GM12878 (cell line): ENCODE results near the gene HMGB3. TPM values are rescaled to one million over a fixed set of nuclear protein-coding genes. Genes with fewer than 3 reads are reported as not detected.

Source experiments
- ATAC-seq: fragments of 200-7000 bp; cut with Tn5 transposase; 3 replicates; pipeline ENCODE4 v1.9.1; 2020; ENCODE audit warnings: mild to moderate bottlenecking, moderate library complexity
- BruUV-seq: library from RNA; stranded (reverse); fragments of 400-500 nt; replicated peaks from 2 replicates; lab custom pipeline; 2021; lab: Mats Ljungman, UMichigan
- CTCF ChIA-PET: fragments of 300-600 bp; sonication (Branson Sonifier 250); formaldehyde crosslinking; extraction: SDS; loops from one replicate; lab custom pipeline; 2021; ENCODE audit warnings: inconsistent platforms; lab: Yijun Ruan, JAX
- POLR2A ChIA-PET: fragments of 350-600 bp; formaldehyde crosslinking; extraction: SDS; loops from one replicate; lab custom pipeline; 2021; ENCODE audit warnings: inconsistent platforms; lab: Charles Lee
- RAD21 ChIA-PET: fragments of 300-600 bp; sonication (Branson Sonifier 250); formaldehyde crosslinking; loops from one replicate; lab custom pipeline; 2023; ENCODE audit warnings: antibody characterized with exemption; ENCODE audit not compliant: unreplicated experiment; lab: Charles Lee
- SMC1A ChIA-PET: fragments of 300-600 bp; sonication (Branson Sonifier 250); formaldehyde crosslinking; loops from one replicate; lab custom pipeline; 2023; ENCODE audit not compliant: unreplicated experiment, uncharacterized antibody; lab: Charles Lee
- DNase-seq: peaks from one replicate; pipeline ENCODE4 v3.0.0-alpha.2; 2011; ENCODE audit warnings: low read depth, low spot score
- FAIRE-seq: peaks from 3 replicates; lab custom pipeline; 2011; peaks lifted over from hg19 to GRCh38; lab: Jason Lieb, UNC
- H2AFZ ChIP-seq: 2 replicates; pipeline ENCODE4 v1.6.0; 2011; ENCODE audit warnings: low read depth, low read length, control low read depth; ENCODE audit not compliant: control insufficient read depth
- H3K27ac ChIP-seq: 2 replicates; pipeline ENCODE4 v1.5.1; 2011; ENCODE audit warnings: control low read depth; ENCODE audit not compliant: control insufficient read depth, insufficient read depth
- H3K27me3 ChIP-seq, 2 experiments: replicated peaks in 1 of 2; 2 replicates each; pipeline versions ENCODE4 v1.6.0 to v1.6.1; 2011; ENCODE audit warnings: low read length in 1 of 2; ENCODE audit not compliant: control insufficient read depth in 2 of 2, insufficient read depth in 2 of 2
- H3K36me3 ChIP-seq, 2 experiments: 2 replicates each; pipeline ENCODE4 v1.5.1; 2011; ENCODE audit warnings: low read length in 1 of 2; ENCODE audit not compliant: control insufficient read depth in 2 of 2, insufficient read depth in 2 of 2
- H3K4me1 ChIP-seq: 2 replicates; pipeline ENCODE4 v1.6.1; 2011; ENCODE audit warnings: mild to moderate bottlenecking, low read length, moderate library complexity, mixed read lengths; ENCODE audit not compliant: control insufficient read depth, insufficient read depth
- H3K4me2 ChIP-seq: 2 replicates; pipeline ENCODE4 v1.6.0; 2011; ENCODE audit warnings: control low read depth; ENCODE audit not compliant: control insufficient read depth, insufficient read depth
- H3K4me3 ChIP-seq: fragments of 200-600 bp; sonication (generic); 2 replicates; pipeline ENCODE4 v1.5.1; 2016
- H3K79me2 ChIP-seq: 2 replicates; pipeline ENCODE4 v1.6.0; 2011; ENCODE audit warnings: low read length; ENCODE audit not compliant: control insufficient read depth, insufficient read depth
- H3K9ac ChIP-seq: 2 replicates; pipeline ENCODE4 v1.8.0; 2011; ENCODE audit warnings: low read length, control low read depth, mixed read lengths; ENCODE audit not compliant: control insufficient read depth, insufficient read depth
- H3K9me3 ChIP-seq: replicated peaks from 3 replicates; pipeline ENCODE4 v1.5.1; 2011; ENCODE audit warnings: mild to moderate bottlenecking, low read length; ENCODE audit not compliant: control insufficient read depth, insufficient read depth
- H4K20me1 ChIP-seq: 2 replicates; pipeline ENCODE4 v1.6.0; 2011; ENCODE audit not compliant: control insufficient read depth, insufficient read depth
- CEBPB ChIP-seq, 2 experiments: fragments of 150-350 bp in 1 of 2; IDR thresholded peaks; 2 replicates each; pipeline ENCODE4 v1.6.1; 2012 to 2014; ENCODE audit warnings: low read depth in 2 of 2, low read length in 2 of 2, borderline replicate concordance in 1 of 2, inconsistent platforms in 1 of 2
- DPF2 ChIP-seq: fragments of 450-650 bp; IDR thresholded peaks from 2 replicates; pipeline ENCODE4 v1.6.1; 2017; ENCODE audit warnings: mild to moderate bottlenecking
- EGR1 ChIP-seq, 2 experiments: IDR thresholded peaks; 1 replicate in 1 of 2; 2 replicates in 1 of 2; pipeline ENCODE4 v1.6.1; 2011 to 2012; ENCODE audit warnings: low read depth in 2 of 2, low read length in 2 of 2, borderline replicate concordance in 1 of 2, mild to moderate bottlenecking in 1 of 2, moderate library complexity in 1 of 2
- GATAD2B ChIP-seq: fragments of 450-650 bp; conservative IDR thresholded peaks from 2 replicates; pipeline ENCODE4 v1.6.1; 2017; ENCODE audit warnings: low read depth, mild to moderate bottlenecking, moderate library complexity
- IRF4 ChIP-seq: IDR thresholded peaks from 2 replicates; pipeline ENCODE4 v1.6.1; 2011; ENCODE audit warnings: low read depth, low read length
- KLF5 ChIP-seq: fragments of 450-650 bp; IDR thresholded peaks from 2 replicates; pipeline ENCODE4 v1.6.1; 2014; ENCODE audit warnings: mild to moderate bottlenecking; ENCODE audit not compliant: partially characterized antibody
- RBBP5 ChIP-seq: fragments of 200-600 bp; sonication (generic); conservative IDR thresholded peaks from 2 replicates; pipeline ENCODE4 v1.6.1; 2016
- SMARCA5 ChIP-seq: fragments of 450-650 bp; IDR thresholded peaks from 2 replicates; pipeline ENCODE4 v1.6.1; 2017; ENCODE audit warnings: mild to moderate bottlenecking
- STAT1 ChIP-seq: fragments of 450-650 bp; conservative IDR thresholded peaks from 2 replicates; pipeline ENCODE4 v1.6.1; 2014; ENCODE audit warnings: antibody characterized with exemption, mild to moderate bottlenecking
- TAF1 ChIP-seq: IDR thresholded peaks from 2 replicates; pipeline ENCODE4 v1.6.1; 2011; ENCODE audit warnings: mild to moderate bottlenecking, low read depth, low read length, borderline replicate concordance
- TCF12 ChIP-seq: IDR thresholded peaks from 2 replicates; pipeline ENCODE4 v1.6.1; 2011; ENCODE audit warnings: low read depth, mild to moderate bottlenecking, low read length
- WGBS: methylation state at CpG from one replicate; pipeline ENCODE4 v1.1.6; 2016; ENCODE audit warnings: low lambda C conversion rate; ENCODE audit not compliant: insufficient replicate concordance, insufficient coverage; ENCODE audit errors: missing lambda C conversion rate; 5-methylcytosine and 5-hydroxymethylcytosine counted together
- in situ Hi-C: fragments of 300-500 bp; cut with MboI; formaldehyde crosslinking; loops from 9 replicates; pipeline ENCODE4 v1.14.3; 2018; ENCODE audit warnings: mixed read lengths
- intact Hi-C: fragments of 100-400 bp; cut with micrococcal nuclease; formaldehyde crosslinking; loops from one replicate; pipeline ENCODE4 v1.14.2; 2022; ENCODE audit not compliant: unreplicated experiment
- polyA plus RNA-seq, 11 experiments: library from polyadenylated mRNA; depleted of rRNA in 4 of 11; unstranded in 6 of 11; stranded (reverse) in 5 of 11; fragments of >200 nt; fragmentation: Nextera tagmentation in 4 of 11; fragmentation: Illumina TruSeq in 1 of 11; extraction: Ambion mirVana in 4 of 11; extraction: Trizol in 1 of 11; gene quantifications; 1 replicate in 1 of 11; 2 replicates in 10 of 11; pipeline versions ENCODE4 v1.2.1 to v1.2.3, GENCODE V29; 2011 to 2016; ENCODE audit warnings: inconsistent platforms in 2 of 11, missing spikeins in 2 of 11, low read depth in 1 of 11
- total RNA-seq, 4 experiments: library from RNA; depleted of rRNA in 3 of 4; stranded (reverse); fragments of >200 nt in 3 of 4; fragmentation: Illumina TruSeq in 1 of 4; extraction: Trizol in 1 of 4; gene quantifications; 2 replicates each; pipeline versions ENCODE4 v1.2.1 to v1.2.3, GENCODE V29; 2013 to 2021
- TF ChIP-seq, protein P1 (sequence below): fragments of 450-650 bp; IDR thresholded peaks from 2 replicates; pipeline ENCODE4 v1.6.1; 2017; ENCODE audit warnings: mild to moderate bottlenecking, moderate library complexity
- TF ChIP-seq, protein P2 (sequence below): IDR thresholded peaks from 2 replicates; pipeline ENCODE4 v1.6.1; 2012; ENCODE audit warnings: low read length, inconsistent platforms
- TF ChIP-seq, protein P3 (sequence below): fragments of 450-650 bp; IDR thresholded peaks from 2 replicates; pipeline ENCODE4 v1.6.1; 2017; ENCODE audit warnings: mild to moderate bottlenecking, moderate library complexity
- TF ChIP-seq, protein P4 (sequence below): IDR thresholded peaks from 2 replicates; pipeline ENCODE4 v1.6.1; 2012; ENCODE audit warnings: low read depth, low read length, improper control_type of control experiment

HMGB3 gene
- total and polyA plus RNA-seq, 10 of the 15 experiments (the other 5 are each of a cell fraction or from before 2014, with no cell fraction given), result 19.1 to 167 (median 109) TPM

DNA sequence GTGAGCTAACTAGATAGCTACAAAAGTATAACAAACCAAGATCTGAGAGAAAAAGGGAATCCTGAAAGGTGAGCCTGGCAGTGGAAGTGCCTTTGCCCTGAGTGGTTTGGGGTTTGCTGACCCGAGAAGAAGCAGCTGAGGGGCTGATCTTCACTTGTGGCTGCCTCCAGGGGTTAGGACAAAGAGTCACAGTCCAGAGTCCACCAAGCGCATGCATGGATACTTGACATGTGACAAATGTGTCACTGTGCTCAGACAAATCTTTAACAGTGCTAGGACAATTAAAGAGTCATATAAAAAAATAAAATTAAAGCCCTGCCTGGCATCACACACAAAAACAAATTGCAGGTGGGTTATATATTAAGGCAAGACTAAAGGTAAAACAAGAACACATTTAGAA lies 26.4 kb downstream of the HMGB3 start:
- no peak for ATAC-seq
- RAD21 ChIA-PET, result no interaction called here
- FAIRE-seq, result no peak
- POLR2A ChIA-PET, result no interaction called here
- no peaks in the 10 kb centered on the region; the same call in 2 of the 3 replicates for H3K9me3 ChIP-seq
- no peaks in the 10 kb centered on the region for H3K36me3 ChIP-seq
- no peaks in the 10 kb centered on the region for H3K79me2 ChIP-seq
- H3K4me3 ChIP-seq, result no peak overlapping the region
- no peak overlapping the region for H3K9ac ChIP-seq
- no peaks in the 10 kb centered on the region for H3K27me3 ChIP-seq
- intact Hi-C loops (no loop called here), in situ Hi-C loops (no loop called here)
- 50% methylated on average over 2 of the region's 2 CpGs for WGBS
- CTCF ChIA-PET, result no interaction called here
- no peak overlapping the region for H2AFZ ChIP-seq
- H4K20me1 ChIP-seq, result no peaks in the 10 kb centered on the region
- H3K4me2 ChIP-seq, result no peak overlapping the region
- no peaks in the 10 kb centered on the region for H3K4me1 ChIP-seq
- SMC1A ChIA-PET, result no interaction called here
- no peak for DNase-seq
- BruUV-seq, result no TSS peak
- no peak overlapping the region for H3K27ac ChIP-seq
- TF ChIP-seq, protein P1, sequence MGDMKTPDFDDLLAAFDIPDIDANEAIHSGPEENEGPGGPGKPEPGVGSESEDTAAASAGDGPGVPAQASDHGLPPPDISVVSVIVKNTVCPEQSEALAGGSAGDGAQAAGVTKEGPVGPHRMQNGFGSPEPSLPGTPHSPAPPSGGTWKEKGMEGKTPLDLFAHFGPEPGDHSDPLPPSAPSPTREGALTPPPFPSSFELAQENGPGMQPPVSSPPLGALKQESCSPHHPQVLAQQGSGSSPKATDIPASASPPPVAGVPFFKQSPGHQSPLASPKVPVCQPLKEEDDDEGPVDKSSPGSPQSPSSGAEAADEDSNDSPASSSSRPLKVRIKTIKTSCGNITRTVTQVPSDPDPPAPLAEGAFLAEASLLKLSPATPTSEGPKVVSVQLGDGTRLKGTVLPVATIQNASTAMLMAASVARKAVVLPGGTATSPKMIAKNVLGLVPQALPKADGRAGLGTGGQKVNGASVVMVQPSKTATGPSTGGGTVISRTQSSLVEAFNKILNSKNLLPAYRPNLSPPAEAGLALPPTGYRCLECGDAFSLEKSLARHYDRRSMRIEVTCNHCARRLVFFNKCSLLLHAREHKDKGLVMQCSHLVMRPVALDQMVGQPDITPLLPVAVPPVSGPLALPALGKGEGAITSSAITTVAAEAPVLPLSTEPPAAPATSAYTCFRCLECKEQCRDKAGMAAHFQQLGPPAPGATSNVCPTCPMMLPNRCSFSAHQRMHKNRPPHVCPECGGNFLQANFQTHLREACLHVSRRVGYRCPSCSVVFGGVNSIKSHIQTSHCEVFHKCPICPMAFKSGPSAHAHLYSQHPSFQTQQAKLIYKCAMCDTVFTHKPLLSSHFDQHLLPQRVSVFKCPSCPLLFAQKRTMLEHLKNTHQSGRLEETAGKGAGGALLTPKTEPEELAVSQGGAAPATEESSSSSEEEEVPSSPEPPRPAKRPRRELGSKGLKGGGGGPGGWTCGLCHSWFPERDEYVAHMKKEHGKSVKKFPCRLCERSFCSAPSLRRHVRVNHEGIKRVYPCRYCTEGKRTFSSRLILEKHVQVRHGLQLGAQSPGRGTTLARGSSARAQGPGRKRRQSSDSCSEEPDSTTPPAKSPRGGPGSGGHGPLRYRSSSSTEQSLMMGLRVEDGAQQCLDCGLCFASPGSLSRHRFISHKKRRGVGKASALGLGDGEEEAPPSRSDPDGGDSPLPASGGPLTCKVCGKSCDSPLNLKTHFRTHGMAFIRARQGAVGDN, result no peak
- TF ChIP-seq, protein P2, sequence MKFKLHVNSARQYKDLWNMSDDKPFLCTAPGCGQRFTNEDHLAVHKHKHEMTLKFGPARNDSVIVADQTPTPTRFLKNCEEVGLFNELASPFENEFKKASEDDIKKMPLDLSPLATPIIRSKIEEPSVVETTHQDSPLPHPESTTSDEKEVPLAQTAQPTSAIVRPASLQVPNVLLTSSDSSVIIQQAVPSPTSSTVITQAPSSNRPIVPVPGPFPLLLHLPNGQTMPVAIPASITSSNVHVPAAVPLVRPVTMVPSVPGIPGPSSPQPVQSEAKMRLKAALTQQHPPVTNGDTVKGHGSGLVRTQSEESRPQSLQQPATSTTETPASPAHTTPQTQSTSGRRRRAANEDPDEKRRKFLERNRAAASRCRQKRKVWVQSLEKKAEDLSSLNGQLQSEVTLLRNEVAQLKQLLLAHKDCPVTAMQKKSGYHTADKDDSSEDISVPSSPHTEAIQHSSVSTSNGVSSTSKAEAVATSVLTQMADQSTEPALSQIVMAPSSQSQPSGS, result no peak
- TF ChIP-seq, protein P3, sequence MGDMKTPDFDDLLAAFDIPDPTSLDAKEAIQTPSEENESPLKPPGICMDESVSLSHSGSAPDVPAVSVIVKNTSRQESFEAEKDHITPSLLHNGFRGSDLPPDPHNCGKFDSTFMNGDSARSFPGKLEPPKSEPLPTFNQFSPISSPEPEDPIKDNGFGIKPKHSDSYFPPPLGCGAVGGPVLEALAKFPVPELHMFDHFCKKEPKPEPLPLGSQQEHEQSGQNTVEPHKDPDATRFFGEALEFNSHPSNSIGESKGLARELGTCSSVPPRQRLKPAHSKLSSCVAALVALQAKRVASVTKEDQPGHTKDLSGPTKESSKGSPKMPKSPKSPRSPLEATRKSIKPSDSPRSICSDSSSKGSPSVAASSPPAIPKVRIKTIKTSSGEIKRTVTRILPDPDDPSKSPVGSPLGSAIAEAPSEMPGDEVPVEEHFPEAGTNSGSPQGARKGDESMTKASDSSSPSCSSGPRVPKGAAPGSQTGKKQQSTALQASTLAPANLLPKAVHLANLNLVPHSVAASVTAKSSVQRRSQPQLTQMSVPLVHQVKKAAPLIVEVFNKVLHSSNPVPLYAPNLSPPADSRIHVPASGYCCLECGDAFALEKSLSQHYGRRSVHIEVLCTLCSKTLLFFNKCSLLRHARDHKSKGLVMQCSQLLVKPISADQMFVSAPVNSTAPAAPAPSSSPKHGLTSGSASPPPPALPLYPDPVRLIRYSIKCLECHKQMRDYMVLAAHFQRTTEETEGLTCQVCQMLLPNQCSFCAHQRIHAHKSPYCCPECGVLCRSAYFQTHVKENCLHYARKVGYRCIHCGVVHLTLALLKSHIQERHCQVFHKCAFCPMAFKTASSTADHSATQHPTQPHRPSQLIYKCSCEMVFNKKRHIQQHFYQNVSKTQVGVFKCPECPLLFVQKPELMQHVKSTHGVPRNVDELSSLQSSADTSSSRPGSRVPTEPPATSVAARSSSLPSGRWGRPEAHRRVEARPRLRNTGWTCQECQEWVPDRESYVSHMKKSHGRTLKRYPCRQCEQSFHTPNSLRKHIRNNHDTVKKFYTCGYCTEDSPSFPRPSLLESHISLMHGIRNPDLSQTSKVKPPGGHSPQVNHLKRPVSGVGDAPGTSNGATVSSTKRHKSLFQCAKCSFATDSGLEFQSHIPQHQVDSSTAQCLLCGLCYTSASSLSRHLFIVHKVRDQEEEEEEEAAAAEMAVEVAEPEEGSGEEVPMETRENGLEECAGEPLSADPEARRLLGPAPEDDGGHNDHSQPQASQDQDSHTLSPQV, result no peak
- no peak for TF ChIP-seq TCF12
- no peak for TF ChIP-seq RBBP5
- TF ChIP-seq EGR1 (IDR thresholded peaks at IDR 0.05; ENCODE audit: borderline replicate concordance in 1 of 2, low read depth in 2 of 2, low read length in 2 of 2), result no peak
- no peak for TF ChIP-seq GATAD2B
- TF ChIP-seq SMARCA5, result no peak
- TF ChIP-seq, protein P4, sequence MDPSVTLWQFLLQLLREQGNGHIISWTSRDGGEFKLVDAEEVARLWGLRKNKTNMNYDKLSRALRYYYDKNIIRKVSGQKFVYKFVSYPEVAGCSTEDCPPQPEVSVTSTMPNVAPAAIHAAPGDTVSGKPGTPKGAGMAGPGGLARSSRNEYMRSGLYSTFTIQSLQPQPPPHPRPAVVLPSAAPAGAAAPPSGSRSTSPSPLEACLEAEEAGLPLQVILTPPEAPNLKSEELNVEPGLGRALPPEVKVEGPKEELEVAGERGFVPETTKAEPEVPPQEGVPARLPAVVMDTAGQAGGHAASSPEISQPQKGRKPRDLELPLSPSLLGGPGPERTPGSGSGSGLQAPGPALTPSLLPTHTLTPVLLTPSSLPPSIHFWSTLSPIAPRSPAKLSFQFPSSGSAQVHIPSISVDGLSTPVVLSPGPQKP, result no peak
- TF ChIP-seq CEBPB (IDR thresholded peaks at IDR 0.05; ENCODE audit: borderline replicate concordance in 1 of 2, low read depth in 2 of 2, low read length in 2 of 2), result no peak
- no peak for TF ChIP-seq STAT1
- TF ChIP-seq KLF5, result no peak
- TF ChIP-seq IRF4, result no peak
- no peak for TF ChIP-seq DPF2
- no peak for TF ChIP-seq TAF1
